Erythroblast (primary cell): Measurements from ENCODE around the gene CACNG5.

Experiments used
- DNase-seq, 2 experiments: peaks; one replicate each; lab custom pipeline; 2025; lab: John Stamatoyannopoulos, UW
- GATA1 ChIP-seq: IDR thresholded peaks from 2 replicates; pipeline ENCODE4 v1.6.1; 2011; ENCODE audit warnings: low read depth, mild to moderate bottlenecking, control low read depth, low read length, moderate library complexity
- POLR2A ChIP-seq: IDR thresholded peaks from 2 replicates; pipeline ENCODE4 v1.6.1; 2011; ENCODE audit warnings: mild to moderate bottlenecking, low read length

Gene CACNG5

DNA sequence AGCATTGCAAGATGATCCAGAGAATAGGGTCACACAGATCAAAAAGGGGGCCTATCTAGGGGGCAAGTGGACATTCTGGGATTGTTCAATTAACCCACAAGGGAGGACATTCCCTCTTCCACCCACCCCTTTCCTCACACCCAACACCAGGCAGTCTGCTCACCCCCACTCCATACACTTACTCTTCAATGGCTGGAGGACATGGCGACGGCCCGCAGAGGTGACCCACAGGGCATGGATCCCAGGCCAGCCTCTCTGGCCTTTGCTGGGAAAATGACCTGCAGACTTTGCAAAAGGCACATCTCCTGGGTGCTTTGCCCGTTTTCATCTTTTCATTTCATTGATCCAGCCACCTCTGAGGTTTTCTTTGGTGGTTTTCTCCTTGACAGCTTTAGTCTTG lies 1.7 kb upstream of the CACNG5 start:
- TF ChIP-seq GATA1 (no peak), POLR2A (no peak)
- no peak for DNase-seq

DNA sequence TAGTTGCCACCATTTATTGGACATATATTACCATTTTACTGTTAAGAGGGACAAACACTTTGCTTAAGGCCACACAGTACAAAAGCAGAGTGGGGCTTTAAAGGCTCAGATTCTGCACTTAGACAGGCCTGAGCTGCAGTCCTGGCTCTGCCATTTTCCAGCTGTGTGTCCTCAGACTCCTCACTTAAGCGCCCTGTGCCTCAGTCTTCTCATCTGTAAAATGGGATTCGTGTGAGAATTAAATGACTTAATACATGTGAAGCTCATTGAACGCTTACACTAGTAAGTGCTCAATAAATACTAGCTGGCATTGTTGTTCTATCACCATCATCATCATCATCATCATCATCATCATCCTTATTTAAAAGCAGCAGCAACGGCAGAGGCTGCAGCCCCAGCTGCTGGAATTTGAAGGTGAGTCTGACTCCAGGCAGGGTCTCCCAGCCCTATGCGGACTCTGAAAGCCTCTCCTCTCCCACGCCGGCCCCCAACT lies 445 bp upstream of the CACNG5 start:
- TF ChIP-seq POLR2A, result no peak
- no peak for TF ChIP-seq GATA1
- no peak for DNase-seq

DNA sequence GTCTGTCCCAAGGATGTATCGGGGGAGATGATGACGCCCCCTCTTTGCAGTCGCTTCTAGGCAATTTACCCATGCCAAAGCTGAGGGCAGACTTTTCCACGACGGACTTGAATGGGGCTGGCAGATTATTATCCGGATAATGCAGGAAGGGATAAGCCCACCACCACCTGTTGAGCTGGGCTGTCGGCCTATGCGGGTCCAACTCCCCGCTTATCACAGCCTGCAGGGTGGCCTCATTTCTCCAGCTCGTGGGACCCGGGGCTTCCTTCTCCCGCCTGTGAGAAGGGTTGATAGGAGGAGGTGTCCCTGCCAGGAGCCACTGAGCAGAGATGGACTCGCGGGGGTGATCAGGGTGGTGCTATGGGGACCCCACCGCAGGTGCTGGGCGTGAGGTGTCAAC lies 559 bp downstream of the CACNG5 start:
- TF ChIP-seq GATA1 (no peak), POLR2A (no peak)
- DNase-seq, result no peak

DNA sequence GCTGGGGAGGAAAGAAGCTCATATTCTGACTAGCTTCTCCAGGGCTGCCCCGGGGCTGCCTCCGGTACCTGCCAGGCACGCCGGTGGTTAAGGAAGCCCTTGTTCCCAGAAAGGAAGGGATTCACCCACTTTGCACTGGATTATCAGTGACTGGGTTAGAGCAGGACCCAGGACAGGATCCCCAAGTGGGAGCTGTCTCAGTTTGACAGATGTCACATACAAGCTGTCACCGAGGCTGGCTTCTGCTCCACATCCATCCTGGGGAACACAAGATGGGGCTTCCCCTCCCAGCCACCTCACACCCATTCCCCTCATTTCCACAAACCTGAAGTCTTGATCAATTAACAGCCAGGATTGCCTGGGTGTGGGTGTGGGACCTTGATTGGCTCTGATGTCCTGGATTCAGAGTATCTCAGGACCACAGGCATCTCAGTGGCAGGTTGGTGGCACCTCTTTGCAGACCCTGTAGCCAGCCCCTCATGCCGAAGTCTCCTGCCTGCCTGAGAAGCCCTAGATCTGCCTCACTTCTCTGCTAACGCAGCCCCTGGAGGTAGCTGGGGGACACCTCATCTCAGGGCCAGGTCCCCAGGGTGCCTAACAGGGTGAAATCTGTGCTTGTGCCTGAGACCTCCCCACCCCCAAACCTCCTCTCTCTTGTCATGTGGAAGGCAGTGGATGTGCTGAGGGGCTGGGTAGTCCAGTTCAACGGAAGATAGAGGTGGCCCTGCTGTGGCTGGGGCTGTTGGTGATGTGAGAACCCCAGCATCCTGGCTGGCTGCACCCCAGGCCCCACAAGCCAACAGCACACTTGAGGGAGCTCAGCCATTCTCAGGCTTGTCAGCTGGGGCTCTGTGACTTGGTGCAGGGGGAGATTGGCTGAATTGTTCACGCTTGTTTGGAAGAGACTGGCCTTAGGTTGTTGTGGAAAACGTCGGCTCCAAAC lies 1.4 kb downstream of the CACNG5 start:
- DNase-seq, result no peak
- TF ChIP-seq GATA1 (no peak), POLR2A (no peak)

DNA sequence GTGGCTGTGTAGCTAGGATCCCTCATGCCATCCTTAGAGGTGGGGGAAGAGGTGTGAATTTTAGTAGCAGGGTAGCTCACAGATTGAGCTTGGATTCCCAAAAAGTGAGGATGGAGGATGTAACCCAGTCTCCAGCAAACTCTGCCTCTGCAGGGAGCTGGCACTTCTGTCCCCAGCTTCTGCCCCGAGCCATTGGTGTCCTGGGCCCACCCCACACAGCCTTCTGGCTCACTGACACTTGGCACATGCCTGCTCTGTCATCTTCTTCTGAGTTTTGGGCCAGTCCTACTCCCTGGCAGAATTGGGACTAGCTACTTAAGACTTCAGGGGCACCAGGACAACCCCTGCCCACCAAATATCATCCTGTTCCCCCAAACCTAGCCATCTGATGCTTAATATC lies 2.3 kb downstream of the CACNG5 start:
- TF ChIP-seq POLR2A (no peak), GATA1 (no peak)
- DNase-seq, result no peak

DNA sequence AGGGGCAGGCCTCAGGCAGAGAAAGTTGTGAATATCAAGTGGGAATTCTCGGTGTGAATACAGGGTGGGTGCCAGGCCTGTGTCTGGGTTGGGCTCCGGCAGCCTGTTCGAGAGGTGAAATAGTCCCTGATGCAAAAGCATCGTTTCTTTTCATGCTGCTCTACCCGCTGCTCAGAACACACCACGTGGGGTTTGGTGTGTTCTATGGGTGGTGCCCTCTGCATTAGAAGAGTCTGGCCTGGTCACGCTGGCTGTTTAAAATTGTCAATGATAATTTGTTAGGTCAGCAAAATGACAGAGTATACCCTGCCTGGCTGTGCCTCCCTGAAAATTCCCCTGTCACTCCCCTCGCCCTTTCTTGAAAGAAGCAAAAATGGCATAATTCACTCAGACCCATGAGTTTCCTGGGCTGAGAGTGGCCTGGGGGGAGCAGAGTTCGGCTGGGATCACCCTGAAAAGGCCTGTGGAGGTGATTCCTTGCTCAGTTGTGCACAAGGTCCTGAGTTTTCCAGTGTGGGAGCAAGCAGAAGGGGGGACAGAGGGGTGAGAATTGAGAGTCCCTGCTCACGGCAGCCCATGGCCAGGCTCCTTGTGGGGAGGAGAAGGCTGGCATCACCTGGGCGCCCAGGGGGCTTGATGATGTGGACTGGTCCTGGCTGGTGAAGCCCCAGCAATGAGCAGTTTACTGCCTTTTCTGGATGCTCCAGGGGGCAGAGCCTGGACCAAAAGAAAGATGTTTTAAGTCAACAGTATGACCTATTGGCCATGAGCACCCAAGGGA lies 3.2 kb downstream of the CACNG5 start:
- DNase-seq, result no peak
- no peak for TF ChIP-seq GATA1
- TF ChIP-seq POLR2A, result no peak

DNA sequence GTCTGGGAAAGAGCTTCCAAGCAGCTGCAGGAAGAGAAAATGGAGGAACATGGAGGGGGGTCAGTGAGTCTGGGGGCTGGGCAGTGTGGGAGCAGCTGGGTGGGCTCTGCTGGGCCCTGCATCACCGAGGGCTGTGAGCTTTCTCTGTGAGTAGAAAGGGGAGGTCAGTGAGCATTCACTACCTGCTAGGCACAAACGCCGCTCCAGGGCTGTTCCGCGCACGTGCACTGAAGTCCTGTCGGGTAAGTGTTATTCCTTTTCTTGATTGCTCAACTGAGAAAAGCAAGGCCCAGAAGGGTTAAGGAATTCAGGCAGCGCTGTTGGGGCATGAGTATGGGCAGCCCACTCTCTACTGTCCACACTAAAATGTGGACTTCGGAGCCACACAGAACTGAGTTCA lies 4.7 kb downstream of the CACNG5 start:
- TF ChIP-seq POLR2A, result no peak
- TF ChIP-seq GATA1, result no peak
- DNase-seq, result no peak

DNA sequence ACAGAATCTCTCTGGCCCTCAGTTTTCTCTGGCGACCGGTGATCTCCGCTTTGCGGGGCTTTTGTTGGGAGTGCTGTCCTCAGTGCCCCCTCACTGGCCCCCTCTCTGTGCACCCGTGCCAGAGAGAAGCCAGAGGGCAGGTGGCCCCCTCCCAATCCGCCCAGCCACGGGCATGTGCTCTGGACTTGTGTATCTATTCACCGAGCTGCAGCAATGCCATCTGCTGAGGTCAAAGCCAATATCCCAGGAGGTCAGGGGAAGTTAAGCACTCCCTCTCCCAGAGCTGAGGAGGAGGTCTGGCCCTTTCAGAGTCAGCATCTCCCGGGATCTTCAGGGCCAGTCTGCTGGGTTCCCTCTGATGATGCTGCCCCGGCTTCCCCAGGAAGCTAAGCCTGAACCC lies 5.1 kb downstream of the CACNG5 start:
- TF ChIP-seq GATA1 (no peak), POLR2A (no peak)
- DNase-seq, result no peak

DNA sequence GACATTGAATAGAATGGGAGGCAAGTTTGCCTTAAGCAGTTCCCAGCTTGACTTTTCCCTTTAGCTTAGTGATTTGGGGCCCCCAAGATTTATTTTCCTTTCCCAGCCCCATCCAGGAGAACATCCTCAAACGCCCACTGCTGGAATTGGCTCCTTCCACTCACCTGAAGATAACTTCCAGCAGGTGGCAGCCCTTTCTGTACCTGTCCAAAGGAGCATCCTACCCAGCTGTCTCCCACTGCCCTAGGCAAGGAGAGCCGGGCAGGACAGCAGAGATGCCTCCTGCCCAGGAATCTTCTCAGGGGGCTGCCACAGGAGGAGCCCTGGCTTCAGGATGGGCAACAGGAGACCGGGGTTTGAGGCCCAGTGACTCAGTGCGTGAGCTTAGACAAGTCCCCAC lies 6.4 kb downstream of the CACNG5 start:
- TF ChIP-seq POLR2A (no peak), GATA1 (no peak)
- no peak for DNase-seq

DNA sequence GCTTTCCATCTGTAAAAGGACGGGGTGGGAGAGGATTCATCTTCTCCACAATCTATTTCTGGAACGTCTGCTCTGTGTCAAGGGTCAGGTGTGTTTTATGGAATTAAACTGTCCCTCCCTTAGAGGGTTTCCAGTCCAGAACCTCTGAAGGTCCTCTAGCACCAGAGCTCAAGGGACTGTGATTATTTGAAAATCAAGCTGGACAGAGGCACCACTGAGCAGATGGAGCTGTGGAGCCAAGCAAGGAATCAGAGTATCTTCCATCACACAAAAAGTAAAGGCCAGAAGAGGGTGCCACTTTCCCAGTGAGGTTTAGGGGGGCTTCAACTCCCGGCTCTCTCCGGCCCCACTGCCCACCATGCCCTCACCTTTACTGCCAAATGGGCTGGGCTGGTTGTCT lies 6.8 kb downstream of the CACNG5 start:
- TF ChIP-seq GATA1 (no peak), POLR2A (no peak)
- DNase-seq, result no peak

DNA sequence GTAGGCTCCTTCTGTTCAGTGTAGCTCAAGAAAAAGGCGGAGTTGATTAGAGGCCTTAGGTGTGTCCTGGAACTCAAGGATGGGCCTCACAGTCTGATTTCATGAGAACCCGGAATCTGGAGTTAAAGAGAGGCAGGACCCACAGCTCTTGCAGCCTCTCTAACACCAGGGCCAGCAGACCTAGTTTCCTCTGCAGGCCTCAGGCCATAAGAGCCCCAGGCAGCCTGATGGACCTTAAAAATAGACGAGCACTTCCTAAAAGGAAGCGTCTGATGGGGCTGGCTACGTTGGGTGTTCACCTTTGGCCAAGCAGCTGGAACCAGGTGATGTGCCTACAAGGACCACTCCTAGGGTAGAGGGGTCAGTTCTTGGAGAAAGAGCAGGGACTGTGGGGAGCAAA lies 7.6 kb downstream of the CACNG5 start:
- no peak for TF ChIP-seq GATA1
- no peak for TF ChIP-seq POLR2A
- no peak for DNase-seq

DNA sequence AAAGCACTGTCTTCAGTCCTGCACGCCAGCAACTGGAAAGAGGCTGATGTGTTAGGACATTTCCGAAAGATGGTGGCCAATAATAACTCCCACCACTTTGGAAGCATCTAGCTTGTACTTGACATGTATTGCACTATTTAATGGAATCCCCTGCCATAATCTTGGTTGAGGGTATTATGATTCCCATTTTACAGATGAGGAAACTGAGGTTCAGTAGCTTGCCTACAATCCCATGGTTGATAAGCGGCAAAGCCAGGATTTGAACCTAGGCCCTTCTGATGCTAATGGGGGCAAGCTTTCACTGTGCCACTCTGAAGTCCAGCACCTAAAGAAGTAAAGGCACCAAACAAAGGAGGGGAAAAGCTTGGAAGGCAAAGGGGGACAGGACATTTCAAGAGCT lies 8.0 kb downstream of the CACNG5 start:
- no peak for DNase-seq
- TF ChIP-seq GATA1, result no peak
- no peak for TF ChIP-seq POLR2A

DNA sequence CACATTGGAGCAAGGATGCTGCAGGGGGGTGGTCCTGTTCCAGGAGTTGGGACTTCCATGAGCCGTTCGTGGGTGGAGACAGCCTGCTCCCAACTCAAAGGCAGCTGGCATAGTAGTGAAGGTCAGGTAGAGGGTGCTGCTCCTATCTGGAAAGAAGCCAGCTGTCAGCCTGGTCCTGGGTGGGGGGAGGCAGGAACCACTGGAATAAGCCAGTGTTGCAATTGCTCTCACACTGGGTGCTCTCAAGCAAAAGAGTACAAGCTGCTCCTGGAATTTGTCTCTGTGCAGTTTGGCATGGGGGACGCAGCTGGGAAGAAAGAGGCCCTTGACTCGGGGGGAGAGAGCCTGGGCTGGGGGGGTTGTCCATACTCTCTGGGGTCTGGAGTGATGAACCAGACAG lies 8.7 kb downstream of the CACNG5 start:
- DNase-seq, result no peak

DNA sequence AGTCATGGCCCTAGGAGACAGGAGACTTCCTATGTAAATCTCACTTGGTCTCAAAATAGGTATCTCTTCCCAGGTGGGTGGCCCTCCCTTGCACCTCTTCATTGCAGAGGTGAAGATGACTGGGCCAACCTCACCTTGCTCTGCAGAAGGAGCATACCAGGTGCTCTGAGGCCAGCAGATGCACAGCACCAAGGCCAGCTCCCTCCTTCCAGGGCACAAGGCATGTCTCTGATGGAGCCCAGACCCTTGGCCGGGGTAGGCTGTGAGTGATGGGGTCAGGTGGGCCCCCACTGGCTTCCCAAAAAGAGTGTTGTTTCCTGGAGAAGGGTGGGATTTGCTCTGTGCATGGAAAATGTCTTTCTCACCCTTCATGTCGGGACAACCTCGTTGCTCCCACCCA lies 12.8 kb downstream of the CACNG5 start:
- DNase-seq, result no peak
- TF ChIP-seq POLR2A (no peak), GATA1 (no peak)

More for the DNA sequence above, 8.7 kb downstream of the CACNG5 start:
- TF ChIP-seq GATA1 (no peak), POLR2A (no peak)
